Lower leg skin (tissue), 3 donors: ENCODE data around the gene SELENOS.

Source experiments
- POLR2A ChIP-seq, 2 donors: fragments of 450-650 bp; IDR thresholded peaks; one replicate each; pipeline ENCODE4 v1.6.1; 2016 to 2017; ENCODE audit warnings: antibody characterized with exemption in 2 of 2, mild to moderate bottlenecking in 1 of 2, moderate library complexity in 1 of 2
- TF ChIP-seq, protein P1 (sequence below), 3 donors: fragments of 450-650 bp; IDR thresholded peaks; one replicate each; pipeline ENCODE4 v1.5.1; 2016; ENCODE audit warnings: antibody characterized with exemption in 3 of 3, mild to moderate bottlenecking in 3 of 3, moderate library complexity in 2 of 3

- TF ChIP-seq, protein P1, sequence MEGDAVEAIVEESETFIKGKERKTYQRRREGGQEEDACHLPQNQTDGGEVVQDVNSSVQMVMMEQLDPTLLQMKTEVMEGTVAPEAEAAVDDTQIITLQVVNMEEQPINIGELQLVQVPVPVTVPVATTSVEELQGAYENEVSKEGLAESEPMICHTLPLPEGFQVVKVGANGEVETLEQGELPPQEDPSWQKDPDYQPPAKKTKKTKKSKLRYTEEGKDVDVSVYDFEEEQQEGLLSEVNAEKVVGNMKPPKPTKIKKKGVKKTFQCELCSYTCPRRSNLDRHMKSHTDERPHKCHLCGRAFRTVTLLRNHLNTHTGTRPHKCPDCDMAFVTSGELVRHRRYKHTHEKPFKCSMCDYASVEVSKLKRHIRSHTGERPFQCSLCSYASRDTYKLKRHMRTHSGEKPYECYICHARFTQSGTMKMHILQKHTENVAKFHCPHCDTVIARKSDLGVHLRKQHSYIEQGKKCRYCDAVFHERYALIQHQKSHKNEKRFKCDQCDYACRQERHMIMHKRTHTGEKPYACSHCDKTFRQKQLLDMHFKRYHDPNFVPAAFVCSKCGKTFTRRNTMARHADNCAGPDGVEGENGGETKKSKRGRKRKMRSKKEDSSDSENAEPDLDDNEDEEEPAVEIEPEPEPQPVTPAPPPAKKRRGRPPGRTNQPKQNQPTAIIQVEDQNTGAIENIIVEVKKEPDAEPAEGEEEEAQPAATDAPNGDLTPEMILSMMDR (IDR thresholded peaks at IDR 0.05): no peak
- TF ChIP-seq POLR2A (IDR thresholded peaks at IDR 0.05): peak in 1 of 2 donors; percentile 15
Observed at GRCh38 chr15:101294731-101295606, 17.7 kb upstream of the SELENOS start, which contains the start of gene SNRPA1.
